ENCODE results near the gene TNFAIP8. TPM values are rescaled to one million over a fixed set of nuclear protein-coding genes. Genes with fewer than 3 reads are reported as not detected.
A peak's percentile ranks its signal among the peaks of the same experiment; 100 is the strongest.

TNFAIP8 gene
- total RNA-seq, 1 experiment from 2014 or later, result 8.0 TPM

GRCh38 chr5:119322948-119323537, 32.8 kb upstream of the TNFAIP8 start:
- no peak overlapping the region for H3K4me3 ChIP-seq (ENCODE audit: low read depth in 2 of 2, low read length in 2 of 2)
- H3K27ac ChIP-seq (ENCODE audit: low read length), result peak overlapping the region; percentile 81
- TF ChIP-seq CTCF (IDR thresholded peaks at IDR 0.05), result no peak
- no peak for TF ChIP-seq SIN3A (IDR thresholded peaks at IDR 0.05; ENCODE audit: borderline replicate concordance, insufficient read depth, low read depth, low read length)
- TF ChIP-seq TCF7L2 (IDR thresholded peaks at IDR 0.05; ENCODE audit: low read depth, low read length), result no peak
- TF ChIP-seq POLR2AphosphoS5 (IDR thresholded peaks at IDR 0.05; ENCODE audit: low read depth, low read length), result no peak
- no peak for TF ChIP-seq REST (IDR thresholded peaks at IDR 0.05; ENCODE audit: insufficient read depth in 1 of 2, low read depth in 2 of 2, low read length in 1 of 2)
- ChIA-PET POLR2A (no interaction called here), CTCF (interaction anchor here (0.7 to 1.0 kb wide), 2 partner anchors 11 to 12 kb away, joined by 3 read pairs; no protein-coding TSS in a partner anchor)
- H3K36me3 ChIP-seq (ENCODE audit: control insufficient read depth, insufficient read depth, low read length), result no peaks in the 10 kb centered on the region
- ATAC-seq, result no peak; the same call in 1 of the 2 replicates
- DNase-seq (ENCODE audit: low read depth, low spot score), result no peak
- BruUV-seq (replicated peaks), result no TSS peak
- H3K4me1 ChIP-seq (ENCODE audit: control insufficient read depth, insufficient read depth, low read length), result peaks cover 22% of the 10 kb centered on the region
- no peaks in the 10 kb centered on the region for H3K9me3 ChIP-seq (ENCODE audit: control insufficient read depth, insufficient read depth, low read depth, low read length)
- intact Hi-C loops (cut with micrococcal nuclease; ENCODE audit: unreplicated experiment), result no loop called here
- in situ Hi-C loops (cut with HindIII; ENCODE audit: low pct_unique_long_range_greater_than_20kb, low sequenced_read_pairs), result no loop called here
- H3K27me3 ChIP-seq (ENCODE audit: control insufficient read depth, insufficient read depth, low read length), result no peaks in the 10 kb centered on the region

- no peaks in the 10 kb centered on the region for H3K36me3 ChIP-seq (ENCODE audit: control insufficient read depth, insufficient read depth, low read length)
- no peaks in the 10 kb centered on the region for H3K27me3 ChIP-seq (ENCODE audit: control insufficient read depth, insufficient read depth, low read length)
- peaks cover 22% of the 10 kb centered on the region for H3K4me1 ChIP-seq (ENCODE audit: control insufficient read depth, insufficient read depth, low read length)
- in situ Hi-C loops (cut with HindIII; ENCODE audit: low pct_unique_long_range_greater_than_20kb, low sequenced_read_pairs) (no loop called here), intact Hi-C loops (cut with micrococcal nuclease; ENCODE audit: unreplicated experiment) (no loop called here)
- ATAC-seq, result peak; percentile 27
- peak overlapping the region; percentile 81 for H3K27ac ChIP-seq (ENCODE audit: low read length)
- POLR2A ChIA-PET, result no interaction called here
- no peaks in the 10 kb centered on the region for H3K9me3 ChIP-seq (ENCODE audit: control insufficient read depth, insufficient read depth, low read depth, low read length)
- H3K4me3 ChIP-seq (ENCODE audit: low read depth in 2 of 2, low read length in 2 of 2), result no peak overlapping the region; a peak in 1 of 4 replicates
- TF ChIP-seq CTCF (IDR thresholded peaks at IDR 0.05) (no peak), TCF7L2 (IDR thresholded peaks at IDR 0.05; ENCODE audit: low read depth, low read length) (no peak), SIN3A (IDR thresholded peaks at IDR 0.05; ENCODE audit: borderline replicate concordance, insufficient read depth, low read depth, low read length) (no peak), REST (IDR thresholded peaks at IDR 0.05; ENCODE audit: insufficient read depth in 1 of 2, low read depth in 2 of 2, low read length in 1 of 2) (no peak), POLR2AphosphoS5 (IDR thresholded peaks at IDR 0.05; ENCODE audit: low read depth, low read length) (no peak)
- DNase-seq (ENCODE audit: low read depth, low spot score), result no peak
- no TSS peak for BruUV-seq (replicated peaks)
- CTCF ChIA-PET, result interaction anchor here (1.0 kb wide), 1 partner anchor 11 kb away, joined by 3 read pairs; no protein-coding TSS in a partner anchor
Observed at GRCh38 chr5:119323601-119324000, 32.2 kb upstream of the TNFAIP8 start.
